ENCODE results near the gene RASSF5.
A peak's percentile ranks its signal among the peaks of the same experiment; 100 is the strongest.

RASSF5 gene

DNA sequence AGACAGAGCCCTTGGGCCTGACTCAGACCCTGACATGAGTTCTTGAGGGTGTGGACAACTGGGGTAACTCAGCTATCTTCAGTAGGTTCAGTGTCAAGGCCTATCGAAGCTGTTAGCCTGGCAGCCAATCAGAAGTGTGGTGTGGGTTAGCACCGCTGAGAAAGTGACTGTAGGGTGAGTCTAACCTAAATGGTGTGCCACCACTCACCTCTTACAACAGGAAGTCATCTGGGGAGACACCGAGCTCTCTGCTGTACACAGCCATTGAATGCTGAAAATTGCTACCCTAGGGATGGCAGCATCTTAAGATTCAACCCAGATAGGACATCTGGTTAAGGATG is 44.6 kb downstream of the RASSF5 start:
- no peak for DNase-seq

DNA sequence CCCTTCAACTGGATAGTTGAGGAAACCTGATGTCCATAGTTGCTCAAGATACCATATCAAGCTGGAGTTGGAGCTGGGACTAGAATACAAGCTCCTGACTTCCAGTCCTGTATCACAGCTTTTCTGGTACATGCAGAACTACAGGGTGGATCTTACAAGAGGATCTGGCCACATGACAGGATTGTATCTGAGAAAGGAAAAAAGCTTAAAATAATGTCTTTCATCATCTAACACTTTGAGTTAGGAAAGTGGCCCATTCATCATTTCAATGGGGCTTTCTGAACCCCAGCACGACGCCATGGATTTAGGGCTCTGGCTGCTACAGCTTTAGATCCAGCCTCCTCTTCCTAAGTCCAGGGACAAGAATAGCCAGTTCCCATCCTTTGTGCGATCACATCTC is 46.9 kb downstream of the RASSF5 start:
- no peak for DNase-seq

DNA sequence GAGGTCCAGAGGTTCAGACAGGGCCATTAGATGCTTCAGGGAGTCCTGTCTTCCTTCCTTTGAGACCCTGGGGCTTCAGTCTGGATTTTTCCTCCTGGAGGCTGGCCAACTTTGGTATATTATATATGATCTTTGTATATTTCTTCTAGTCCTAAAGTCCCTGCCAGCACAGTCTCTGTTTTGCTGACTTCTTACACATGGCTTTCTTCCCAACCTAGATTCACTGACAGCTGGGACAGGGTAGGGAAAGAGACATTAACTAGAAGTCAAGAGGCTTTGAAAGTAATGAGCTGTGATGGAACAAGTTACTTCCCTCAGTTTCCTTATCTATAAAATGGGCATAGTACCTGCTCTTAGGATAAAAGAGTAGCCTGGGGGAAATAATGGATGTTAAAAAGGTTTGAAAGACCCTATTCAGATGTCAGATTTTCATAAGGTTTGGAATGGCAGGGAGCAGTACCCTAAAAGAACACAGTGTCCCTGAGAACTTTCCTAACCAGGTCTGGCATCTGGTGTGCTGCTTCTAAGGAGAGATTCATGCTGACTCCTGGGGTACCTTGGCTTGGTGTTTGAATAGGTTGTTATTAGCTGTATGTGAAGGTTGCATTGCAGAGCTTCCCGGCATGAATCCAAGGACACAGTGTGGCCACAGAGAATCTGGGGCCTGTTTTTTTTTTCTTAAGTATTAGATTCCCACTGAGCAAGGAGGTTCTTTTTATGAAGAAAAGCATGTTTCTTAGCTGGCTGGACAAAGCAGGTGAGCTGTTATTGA is 47.6 kb downstream of the RASSF5 start:
- DNase-seq = no peak

DNA sequence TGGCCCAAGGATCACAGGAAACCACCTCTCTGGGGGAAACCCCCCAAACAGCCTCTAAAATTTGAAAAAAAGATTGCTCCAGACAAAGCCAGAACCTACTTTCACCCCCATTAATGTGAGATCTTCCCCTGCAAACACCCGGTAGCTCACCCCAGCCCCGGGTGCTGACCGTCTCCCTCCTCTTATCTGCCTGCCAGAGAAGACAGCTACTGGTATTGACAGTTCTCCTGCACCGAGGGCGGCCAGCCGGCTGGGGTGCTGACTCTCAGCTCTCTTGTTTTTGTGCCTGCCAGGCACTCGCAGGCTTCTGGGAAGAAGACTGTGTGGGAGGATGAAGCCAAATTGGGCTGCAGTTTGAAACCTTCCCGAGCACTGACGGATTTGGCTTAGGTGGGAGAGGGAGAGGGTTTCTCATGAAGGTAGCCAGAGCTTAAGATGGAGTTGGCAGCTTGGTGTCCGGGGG is 48.2 kb downstream of the RASSF5 start:
- DNase-seq = no peak

DNA sequence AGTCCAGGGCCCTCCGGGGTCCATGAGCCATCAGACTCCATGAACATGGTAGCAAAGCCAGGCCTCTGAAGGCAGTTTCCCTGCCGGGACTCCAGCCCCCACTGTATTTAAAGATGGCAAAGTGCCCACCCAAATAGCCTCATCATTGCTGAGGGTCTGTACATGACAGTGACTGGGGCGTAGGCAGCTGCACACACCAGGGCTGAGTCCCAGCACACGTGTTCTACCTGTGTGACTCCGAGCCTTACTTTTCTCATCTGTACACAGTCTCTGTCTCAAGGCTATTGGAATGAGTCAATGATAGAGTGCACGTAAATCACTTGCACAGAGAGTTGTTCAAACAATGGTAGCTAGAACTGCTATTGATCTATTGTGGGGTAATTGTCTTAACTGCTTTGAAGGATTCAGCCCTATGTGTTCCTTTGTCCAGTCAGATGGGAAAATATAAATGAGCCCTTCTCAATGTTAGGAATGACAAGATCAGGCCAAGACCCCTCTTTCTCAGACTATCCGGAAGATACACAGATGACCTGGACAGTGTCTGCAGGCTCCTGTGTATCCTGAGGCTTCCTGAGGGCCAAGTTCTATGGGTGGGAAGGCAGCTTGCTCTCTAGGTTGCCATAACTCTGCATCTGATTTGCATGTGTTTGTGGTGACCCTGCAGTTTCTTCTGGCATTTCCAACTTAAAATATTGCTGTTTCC is 48.9 kb downstream of the RASSF5 start:
- DNase-seq = no peak

DNA sequence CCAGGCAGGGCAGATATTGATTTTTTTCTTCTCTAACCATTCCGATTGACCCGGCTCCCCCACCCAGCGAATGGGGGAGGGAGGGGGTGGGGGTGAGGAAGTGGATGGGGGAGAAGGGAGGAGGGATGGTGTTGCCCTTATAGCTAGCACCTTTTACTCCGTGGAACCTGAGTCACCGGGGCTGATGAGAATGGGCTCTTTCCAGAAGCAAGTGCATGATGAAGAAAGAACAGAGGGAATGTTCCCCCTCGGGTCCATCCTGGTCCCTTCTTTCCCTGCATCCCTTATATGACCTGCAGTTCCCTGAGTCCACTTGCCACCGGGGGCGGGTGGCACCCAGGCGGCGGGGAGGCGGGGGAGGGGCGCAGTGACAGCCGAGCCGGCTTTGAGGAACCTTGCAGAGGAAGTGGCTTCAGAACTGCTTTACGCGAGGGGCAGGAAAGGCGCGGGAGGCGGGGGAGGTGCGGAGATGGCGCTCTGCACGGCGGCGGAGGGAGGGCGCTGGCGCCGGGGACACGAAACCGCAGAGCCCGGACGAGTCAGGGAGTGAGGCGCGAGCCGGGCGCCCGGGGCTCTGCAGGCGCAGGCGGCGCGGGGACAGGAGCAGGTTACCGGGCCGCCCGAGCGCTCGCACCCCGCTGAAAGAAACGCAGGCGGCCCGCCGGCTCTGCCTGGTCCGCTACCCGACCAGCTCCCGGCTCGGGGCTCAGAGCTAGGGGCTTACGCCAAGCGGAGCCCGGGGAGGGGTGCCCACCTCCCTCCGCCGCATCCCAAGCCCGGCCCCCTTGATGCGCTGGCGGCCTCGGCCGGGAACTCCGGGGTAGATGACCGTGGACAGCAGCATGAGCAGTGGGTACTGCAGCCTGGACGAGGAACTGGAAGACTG is 49.7 kb downstream of the RASSF5 start:
- peak; percentile 57 for DNase-seq

DNA sequence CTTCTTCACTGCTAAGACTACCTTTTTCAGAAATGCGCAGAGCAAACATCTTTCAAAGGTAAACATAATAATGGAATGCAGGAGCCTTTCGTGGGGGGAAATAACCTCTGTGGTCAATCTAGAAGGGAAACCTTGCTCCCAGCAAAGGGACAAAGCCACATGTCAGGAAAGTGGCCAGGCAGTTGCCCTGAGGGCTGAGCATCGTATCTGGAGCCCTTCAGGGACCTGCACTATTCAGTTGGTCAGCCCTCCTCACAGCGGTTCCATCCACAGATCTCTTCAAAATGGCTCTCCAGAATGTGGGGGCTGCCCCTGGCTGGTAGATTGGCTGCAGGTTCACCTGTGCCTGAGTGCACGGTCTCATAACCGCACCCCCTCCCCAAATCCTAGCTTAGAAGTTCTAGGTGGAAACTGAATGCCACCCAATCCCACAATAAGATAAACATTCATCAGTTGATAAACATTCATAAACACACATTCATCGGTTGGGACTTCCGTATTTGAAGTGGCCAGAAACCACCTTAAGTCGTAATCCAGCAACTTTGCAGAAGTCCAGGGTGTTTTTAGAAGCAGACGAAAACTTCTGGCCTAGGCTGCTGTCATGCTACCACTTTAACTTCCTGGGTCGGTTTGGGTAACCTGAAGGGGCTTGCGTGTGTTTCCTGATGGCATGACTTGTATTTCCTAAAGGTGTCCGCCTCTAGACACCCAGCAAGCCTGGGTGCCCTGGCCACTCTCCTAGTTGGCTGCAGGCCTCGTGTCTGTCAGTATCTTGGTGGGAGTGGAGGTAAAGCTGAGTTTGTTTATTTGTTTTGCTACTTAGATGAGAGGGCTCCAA is 50.5 kb downstream of the RASSF5 start:
- no peak for DNase-seq

DNA sequence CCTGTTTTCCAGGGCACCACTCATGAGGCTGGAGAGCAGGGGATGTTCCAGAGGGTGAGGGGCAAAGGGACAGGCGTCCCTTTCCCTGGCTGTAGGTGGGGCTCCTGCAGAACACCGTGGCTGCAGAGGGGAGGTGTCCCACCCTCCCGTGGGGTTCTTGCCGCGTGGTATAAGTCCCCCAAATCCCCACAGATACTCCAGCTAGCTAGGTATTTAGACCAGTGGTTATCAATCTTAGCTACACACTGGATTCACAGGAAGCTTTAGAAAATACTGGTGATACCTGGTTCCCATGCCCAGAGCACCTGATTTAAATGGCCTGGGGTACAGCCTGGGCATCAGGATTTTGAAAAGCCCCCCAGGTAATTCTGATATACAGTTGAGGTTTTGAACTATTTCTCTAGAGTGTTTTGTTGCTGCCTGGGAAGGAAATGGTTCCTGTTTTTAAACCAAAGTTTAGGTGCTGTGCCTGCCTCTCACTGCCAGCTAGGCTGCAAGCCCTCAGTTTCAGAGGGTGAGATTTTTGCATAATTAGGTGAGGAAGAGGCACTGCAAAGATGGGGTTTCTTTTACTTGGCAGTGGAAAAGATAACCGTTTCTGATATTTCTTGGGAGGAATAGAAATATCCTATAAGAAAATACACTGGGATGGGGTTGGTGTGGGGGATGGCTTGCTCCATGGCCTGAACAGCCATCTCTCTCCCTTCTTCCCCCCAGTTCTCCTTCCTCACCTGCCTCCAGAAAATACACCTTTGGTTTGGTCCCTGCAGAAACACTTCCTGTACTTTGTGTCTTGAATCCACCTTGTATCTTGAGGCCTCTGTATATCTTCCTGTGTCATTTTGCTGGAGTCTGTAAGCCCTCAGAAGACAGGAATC is 51.7 kb downstream of the RASSF5 start:
- DNase-seq = no peak

GRCh38 chr1:206559672-206559995 is 52.3 kb downstream of the RASSF5 start:
- DNase-seq = no peak

DNA sequence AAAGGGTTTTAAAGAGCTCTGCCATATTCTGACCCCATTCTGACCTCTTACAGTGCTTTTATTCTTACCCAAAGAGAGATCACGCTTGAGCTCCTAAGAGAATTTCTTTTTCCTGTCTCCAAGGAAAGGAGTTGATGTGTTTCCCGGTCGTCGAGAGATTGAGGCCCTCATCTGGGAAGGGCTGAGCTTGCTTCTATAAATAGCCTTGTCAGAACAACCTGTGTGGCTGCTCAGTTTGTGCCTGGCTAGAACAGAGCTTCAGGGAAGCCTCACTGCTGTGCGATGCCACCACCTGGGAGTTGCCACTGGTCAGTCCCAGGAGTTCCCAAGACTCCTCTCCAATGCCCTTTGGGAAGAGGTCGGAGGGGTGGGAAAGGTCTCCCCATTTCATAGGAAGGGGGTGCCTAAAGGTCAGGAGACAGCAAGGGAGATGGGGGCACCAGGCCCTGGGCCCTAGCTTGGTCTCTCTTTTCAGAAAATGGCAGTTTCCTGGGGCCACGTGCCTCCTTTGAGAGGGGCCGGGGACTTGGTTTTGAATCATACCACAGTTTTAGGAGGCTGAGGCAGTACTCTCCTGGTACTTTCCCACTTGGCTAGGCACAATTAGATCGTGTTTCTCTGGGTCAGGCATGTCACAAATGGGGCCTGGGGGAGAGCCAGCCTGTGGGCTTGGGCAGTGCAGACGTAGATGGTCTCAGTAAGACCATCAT is 52.8 kb downstream of the RASSF5 start:
- no peak for DNase-seq

DNA sequence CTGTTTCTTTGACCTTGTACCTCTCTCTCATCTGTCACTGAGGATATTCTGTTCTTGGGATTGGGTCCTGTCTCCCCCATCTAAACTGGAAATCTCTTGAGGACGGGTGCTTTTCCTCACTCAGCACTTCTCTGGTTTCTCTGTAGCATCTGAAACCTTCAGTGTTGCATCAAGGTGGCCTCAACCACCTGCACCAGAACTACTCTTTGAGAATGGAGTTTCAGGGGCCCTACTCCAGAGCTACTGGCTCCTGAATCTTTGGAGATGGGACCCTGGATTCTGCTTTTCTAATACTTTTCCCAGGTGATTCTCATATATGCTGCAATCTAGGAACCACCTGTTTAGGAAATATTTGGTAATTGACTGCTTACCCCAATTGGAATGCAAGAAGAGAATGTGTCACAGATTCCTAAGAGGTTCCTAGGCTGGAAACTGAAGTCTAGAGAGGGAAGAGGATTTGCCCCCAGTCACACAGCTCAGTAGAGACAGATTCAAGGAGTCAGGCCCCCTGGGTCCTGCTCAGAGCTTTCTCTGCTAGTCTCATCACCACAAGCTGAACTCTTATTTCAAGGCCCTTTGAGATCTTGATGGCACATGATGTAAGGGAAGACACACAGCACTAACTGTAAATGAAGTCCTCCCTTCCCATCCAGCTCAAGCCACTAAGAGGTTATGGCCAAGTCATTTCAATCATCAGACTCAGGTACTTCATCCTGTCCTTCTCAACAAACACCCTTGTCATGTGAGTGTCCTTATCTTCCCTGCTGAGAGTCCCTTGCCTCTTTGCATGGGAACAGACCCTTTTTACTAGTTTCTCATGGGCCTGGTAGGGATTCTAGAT is 56.3 kb downstream of the RASSF5 start:
- DNase-seq = no peak

DNA sequence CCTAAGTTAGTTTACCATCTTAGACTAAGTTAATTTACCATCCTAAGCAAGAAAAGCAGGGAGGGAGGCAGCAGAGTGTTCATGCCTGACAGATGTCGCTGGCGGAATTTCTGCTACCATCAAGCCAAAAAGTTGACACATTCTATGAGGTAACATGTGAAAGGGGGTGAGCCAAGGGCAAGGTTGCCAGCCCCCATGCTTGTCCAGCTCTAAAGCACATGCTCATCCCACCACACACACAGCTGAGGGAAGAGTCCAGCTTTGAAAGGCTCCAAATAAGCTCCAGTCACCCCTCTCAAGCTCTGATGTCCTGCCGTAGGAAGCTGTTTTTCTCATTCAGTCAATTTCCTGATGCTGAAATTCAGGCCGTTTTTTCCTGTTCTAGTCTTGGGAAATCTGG is 58.7 kb downstream of the RASSF5 start:
- DNase-seq = no peak

DNA sequence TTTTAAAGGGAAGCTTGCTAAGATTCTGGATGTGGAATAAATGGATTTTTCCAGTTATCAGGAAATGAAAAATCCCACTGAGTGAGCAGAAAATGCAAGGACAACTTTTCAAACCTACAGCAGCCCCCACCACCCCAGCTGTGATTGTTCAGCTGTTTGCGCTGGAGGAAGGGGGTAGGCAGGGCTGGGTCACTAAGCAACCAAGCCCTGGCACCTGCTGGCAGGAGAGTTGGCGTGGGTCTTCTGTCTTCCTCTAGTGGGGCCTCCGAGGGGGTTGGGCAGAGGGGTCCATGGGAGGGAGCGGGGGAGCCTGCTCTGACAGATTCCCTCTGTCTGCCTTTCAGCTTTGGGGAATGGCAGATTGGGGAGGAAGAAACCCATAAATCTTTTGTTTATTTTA is 59.7 kb downstream of the RASSF5 start:
- DNase-seq = peak; percentile 61

GRCh38 chr1:206568256-206568655 is 60.9 kb downstream of the RASSF5 start:
- DNase-seq = no peak

DNA sequence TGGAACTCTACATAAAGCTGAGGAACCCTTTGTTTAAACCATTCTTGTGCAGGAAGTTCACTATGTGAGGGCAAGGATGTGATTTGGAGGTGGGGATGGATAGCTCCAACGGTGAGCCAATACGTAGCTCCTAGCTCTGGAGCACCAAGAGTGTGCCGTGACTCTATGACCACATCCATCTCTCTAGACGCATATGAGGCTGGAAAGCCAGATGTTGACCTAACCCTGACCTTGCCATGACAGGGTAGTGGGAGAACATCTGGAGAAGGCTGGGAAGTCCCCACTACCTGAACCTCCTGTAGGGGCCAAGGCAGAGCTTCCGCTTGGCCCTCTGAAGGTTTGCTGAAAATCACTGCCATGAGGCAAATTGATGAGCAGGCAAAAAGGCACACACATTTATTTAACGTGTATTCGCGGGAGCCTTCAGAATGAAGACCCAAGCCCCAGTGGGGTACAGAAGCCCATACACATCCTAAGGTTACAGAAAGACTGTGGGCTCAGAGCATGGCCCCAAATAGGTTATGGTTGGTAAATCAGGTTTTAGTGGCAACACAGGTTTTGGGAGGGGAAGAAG is 61.5 kb downstream of the RASSF5 start:
- DNase-seq = no peak

DNA sequence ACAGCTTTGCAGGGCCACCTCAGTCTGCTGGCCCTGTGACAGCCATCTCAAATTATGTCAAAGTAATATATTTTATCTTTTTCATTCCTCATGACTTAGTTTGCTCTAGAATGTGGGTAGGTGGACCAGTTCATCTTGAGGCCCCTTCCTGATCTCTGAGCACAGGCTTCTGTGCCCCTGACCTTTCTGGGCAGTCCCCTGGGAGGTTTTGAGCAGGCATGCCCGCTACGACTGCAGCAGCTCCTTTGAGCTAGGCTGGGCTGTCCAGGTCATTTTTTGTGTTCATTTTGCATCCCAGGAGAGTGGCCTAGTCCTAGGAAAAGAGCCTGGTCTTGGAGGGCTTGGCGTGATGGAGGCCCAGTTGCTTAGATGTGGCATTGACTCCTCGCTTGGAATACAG is 62.2 kb downstream of the RASSF5 start:
- DNase-seq = no peak

GRCh38 chr1:206570529-206570928 is 63.2 kb downstream of the RASSF5 start:
- no peak for DNase-seq

DNA sequence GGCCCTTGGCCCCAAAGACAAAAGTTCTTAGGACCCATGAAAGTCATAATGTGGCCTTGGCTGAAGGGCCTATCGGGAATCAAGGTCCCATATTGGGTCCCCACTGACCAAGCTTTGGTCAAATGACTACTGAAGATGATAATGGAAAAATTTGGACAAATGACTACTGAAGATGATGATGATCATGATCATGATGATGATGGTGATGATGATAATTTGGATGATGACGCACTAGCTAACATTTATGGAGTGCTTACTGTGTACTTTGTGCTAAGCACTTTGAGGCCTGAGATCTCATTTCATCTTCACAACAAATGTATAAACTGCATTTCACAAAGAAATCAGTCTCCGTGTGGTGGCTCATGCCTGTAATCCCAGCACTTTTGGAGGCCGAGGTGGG is 65.5 kb downstream of the RASSF5 start:
- no peak for DNase-seq

DNA sequence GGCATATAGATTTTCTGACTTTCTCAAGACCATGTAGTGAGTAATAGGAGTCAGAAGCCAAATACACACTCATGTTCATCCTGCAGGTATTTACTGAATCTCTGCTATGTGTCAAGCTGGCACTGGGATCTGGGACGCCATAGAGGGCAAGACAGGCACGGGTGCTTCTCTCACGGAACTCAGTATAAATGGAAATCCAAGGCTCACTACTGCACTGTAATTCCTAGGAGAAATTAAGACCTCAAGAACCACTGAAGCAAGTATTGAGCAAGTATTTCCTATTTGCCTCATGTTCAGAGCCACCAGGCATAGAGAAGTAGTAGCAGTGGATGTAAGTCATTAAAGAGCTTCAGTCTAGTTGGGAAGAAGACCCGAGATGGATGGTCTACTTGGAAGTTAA is 66.0 kb downstream of the RASSF5 start:
- no peak for DNase-seq

GRCh38 chr1:206573762-206574161 is 66.4 kb downstream of the RASSF5 start:
- DNase-seq = no peak

Data from NCI-H1105 (cell line).